HCT116 (cell line): ENCODE measurements around the gene SEMA6A. TPM values are rescaled to one million over a fixed set of nuclear protein-coding genes. Genes with fewer than 3 reads are reported as not detected.

Experiments used
- ATAC-seq: fragments of 200-7000 bp; cut with Tn5 transposase; 2 replicates; pipeline ENCODE4 v1.9.1; 2020; ENCODE audit warnings: mild to moderate bottlenecking, moderate library complexity
- BruUV-seq: library from RNA; stranded (reverse); fragments of 400-500 nt; replicated peaks from 2 replicates; lab custom pipeline; 2021; lab: Mats Ljungman, UMichigan
- CTCF ChIA-PET: fragments of 300-600 bp; sonication (Branson Sonifier 250); formaldehyde crosslinking; loops from one replicate; lab custom pipeline; 2021; ENCODE audit warnings: antibody characterized with exemption; lab: Charles Lee
- POLR2A ChIA-PET: fragments of 300-600, 350-600 bp; sonication (Branson Sonifier 250); formaldehyde crosslinking; loops from one replicate; lab custom pipeline; 2021; ENCODE audit warnings: antibody characterized with exemption; lab: Charles Lee
- RAD21 ChIA-PET, 2 experiments: fragments of 300-600 bp; sonication (Branson Sonifier 250); formaldehyde crosslinking; loops; one replicate each; lab custom pipeline; 2023; ENCODE audit warnings: low total read pairs in 2 of 2; ENCODE audit not compliant: uncharacterized antibody in 2 of 2, unreplicated experiment in 2 of 2, low non-redundant PET in 1 of 2; lab: Charles Lee
- DNase-seq: peaks from one replicate; pipeline ENCODE4 v3.0.0-alpha.2; 2010; ENCODE audit warnings: low read depth, low spot score
- H2AFZ ChIP-seq: fragments of 200-600 bp; shearing (Covaris generic), sonication (generic); 2 replicates; pipeline ENCODE4 v1.6.1; 2017; ENCODE audit warnings: low read depth, mixed run types, mixed read lengths, antibody characterized with exemption, low read length; ENCODE audit not compliant: poor library complexity, severe bottlenecking
- H3K27ac ChIP-seq: 2 replicates; pipeline ENCODE4 v1.5.1; 2012; ENCODE audit warnings: low read depth, low read length
- H3K27me3 ChIP-seq: fragments of 200-600 bp; sonication (generic); 2 replicates; pipeline ENCODE4 v1.6.1; 2016; ENCODE audit warnings: mixed run types, low read length, mixed read lengths; ENCODE audit not compliant: insufficient read depth
- H3K36me3 ChIP-seq, 2 experiments: fragments of 200-500 bp in 1 of 2; fragments of 200-600 bp in 1 of 2; sonication (Bioruptor generic) in 1 of 2; sonication (generic) in 1 of 2; 2 replicates each; pipeline versions ENCODE4 v1.5.1 to v1.6.1; 2014 to 2016; ENCODE audit warnings: low read length in 2 of 2, inconsistent platforms in 1 of 2, mixed read lengths in 1 of 2, mixed run types in 1 of 2; ENCODE audit not compliant: insufficient read depth in 2 of 2, control insufficient read depth in 1 of 2
- H3K4me1 ChIP-seq, 2 experiments: fragments of 200-600 bp in 1 of 2; sonication (generic) in 1 of 2; 2 replicates each; pipeline versions ENCODE4 v1.5.1 to v1.6.1; 2012 to 2017; ENCODE audit warnings: low read length in 2 of 2, inconsistent platforms in 1 of 2, mild to moderate bottlenecking in 1 of 2, mixed read lengths in 1 of 2, mixed run types in 1 of 2, moderate library complexity in 1 of 2; ENCODE audit not compliant: insufficient read depth in 2 of 2, control insufficient read depth in 1 of 2
- H3K4me2 ChIP-seq: fragments of 200-600 bp; sonication (generic); 2 replicates; pipeline ENCODE4 v1.6.1; 2017; ENCODE audit warnings: mixed run types, low read length, mixed read lengths
- H3K4me3 ChIP-seq, 2 experiments: fragments of 200-600 bp in 1 of 2; sonication (generic) in 1 of 2; replicated peaks in 1 of 2; 2 replicates each; pipeline ENCODE4 v1.5.1; 2011 to 2016; ENCODE audit warnings: low read length in 2 of 2, control low read depth in 1 of 2, low read depth in 1 of 2, mild to moderate bottlenecking in 1 of 2, mixed read lengths in 1 of 2, mixed run types in 1 of 2
- H3K79me2 ChIP-seq: fragments of 200-600 bp; sonication (generic); 2 replicates; pipeline ENCODE4 v1.6.1; 2017; ENCODE audit warnings: mild to moderate bottlenecking, mixed run types, low read length, moderate library complexity, mixed read lengths; ENCODE audit not compliant: insufficient read depth
- H3K9ac ChIP-seq: fragments of 200-600 bp; sonication (generic); 2 replicates; pipeline ENCODE4 v1.6.1; 2016; ENCODE audit warnings: low read length, mixed read lengths
- H3K9me2 ChIP-seq: fragments of 200-600 bp; sonication (generic), shearing (Covaris generic); 2 replicates; pipeline ENCODE4 v1.6.1; 2017; ENCODE audit warnings: mixed run types, mild to moderate bottlenecking, moderate library complexity; ENCODE audit not compliant: insufficient read depth
- H3K9me3 ChIP-seq, 2 experiments: fragments of 200-500 bp in 1 of 2; fragments of 200-600 bp in 1 of 2; sonication (Bioruptor generic) in 1 of 2; sonication (generic) in 1 of 2; 2 replicates each; pipeline ENCODE4 v1.6.1; 2014 to 2017; ENCODE audit warnings: low read length in 2 of 2, mixed read lengths in 2 of 2, inconsistent platforms in 1 of 2, low read depth in 1 of 2, mild to moderate bottlenecking in 1 of 2, mixed run types in 1 of 2, moderate library complexity in 1 of 2; ENCODE audit not compliant: control insufficient read depth in 1 of 2, insufficient read depth in 1 of 2
- H4K20me1 ChIP-seq: fragments of 200-600 bp; sonication (generic), shearing (Covaris generic); 2 replicates; pipeline ENCODE4 v1.6.1; 2017; ENCODE audit warnings: mixed run types, mild to moderate bottlenecking, moderate library complexity; ENCODE audit not compliant: insufficient read depth
- CBX3 ChIP-seq: IDR thresholded peaks from 2 replicates; pipeline ENCODE4 v1.6.1; 2012; ENCODE audit warnings: low read depth
- ELF1 ChIP-seq: IDR thresholded peaks from 2 replicates; pipeline ENCODE4 v1.6.1; 2012; ENCODE audit warnings: low read depth, borderline replicate concordance
- EZH2phosphoT487 ChIP-seq: fragments of 200-600 bp; IDR thresholded peaks from 2 replicates; pipeline ENCODE4 v1.6.1; 2018; ENCODE audit warnings: antibody characterized with exemption, borderline replicate concordance
- POLR2A ChIP-seq: IDR thresholded peaks from 2 replicates; pipeline ENCODE4 v1.7.0; 2011; ENCODE audit warnings: borderline replicate concordance; ENCODE audit not compliant: insufficient read depth, insufficient read length; ENCODE audit errors: extremely low read depth
- POLR2AphosphoS5 ChIP-seq: IDR thresholded peaks from 2 replicates; pipeline ENCODE4 v1.6.1; 2011; ENCODE audit warnings: mild to moderate bottlenecking, low read depth, low read length, moderate library complexity
- SP1 ChIP-seq: IDR thresholded peaks from 2 replicates; pipeline ENCODE4 v1.6.1; 2012; ENCODE audit warnings: low read depth
- ZNF274 ChIP-seq: fragments of 200-500 bp; sonication (Bioruptor generic); IDR thresholded peaks from 2 replicates; pipeline ENCODE4 v1.6.1; 2014; ENCODE audit warnings: mild to moderate bottlenecking, low read depth, low read length, inconsistent platforms
- intact Hi-C: fragments of 100-400 bp; cut with micrococcal nuclease; formaldehyde crosslinking; loops from 2 replicates; pipeline ENCODE4 v1.10.0; 2022
- total RNA-seq: library from RNA; stranded (reverse); gene quantifications from one replicate; pipeline ENCODE4 v1.2.1, GENCODE V29; 2021; ENCODE audit not compliant: unreplicated experiment
- TF ChIP-seq, protein P1 (sequence below), 3 experiments: fragments of 200-600 bp in 1 of 3; sonication (generic) in 1 of 3; IDR thresholded peaks in 2 of 3; conservative IDR thresholded peaks in 1 of 3; 2 replicates each; pipeline ENCODE4 v1.5.1; 2012 to 2017; ENCODE audit warnings: low read depth in 2 of 3, low read length in 2 of 3, antibody characterized with exemption in 1 of 3, borderline replicate concordance in 1 of 3, control low read depth in 1 of 3, mild to moderate bottlenecking in 1 of 3, mixed read lengths in 1 of 3, mixed run types in 1 of 3, moderate library complexity in 1 of 3; ENCODE audit not compliant: insufficient read depth in 1 of 3

SEMA6A gene
- total RNA-seq, 1 experiment from 2014 or later, result 6.7 TPM

DNA sequence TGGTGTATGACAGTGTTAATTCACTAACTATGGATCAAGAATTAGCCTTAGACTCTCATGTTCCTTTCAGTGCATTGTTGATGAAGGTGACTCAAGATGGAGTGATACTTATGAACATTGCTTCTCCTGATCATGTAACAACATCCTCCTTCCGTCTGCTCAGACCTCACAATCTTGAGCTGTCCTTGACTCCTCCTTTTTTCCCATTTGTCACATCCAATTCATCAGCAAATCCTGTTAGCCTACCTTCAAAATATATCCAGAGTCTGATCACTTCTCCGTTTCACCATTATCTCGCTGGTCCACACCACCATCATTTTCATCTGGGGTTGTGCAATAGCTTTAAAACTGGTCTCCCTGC, 9.2 kb upstream of the SEMA6A start:
- Histone ChIP-seq H3K9ac (no peak overlapping the region), H3K27me3 (no peaks in the 10 kb centered on the region), H3K4me1 (no peaks in the 10 kb centered on the region), H2AFZ (no peak overlapping the region), H3K4me3 (no peak overlapping the region), H3K4me2 (no peak overlapping the region), H3K9me2 (no peaks in the 10 kb centered on the region), H3K36me3 (no peaks in the 10 kb centered on the region), H3K79me2 (no peaks in the 10 kb centered on the region), H3K27ac (no peak overlapping the region), H3K9me3 (no peaks in the 10 kb centered on the region), H4K20me1 (no peaks in the 10 kb centered on the region)
- no TSS peak for BruUV-seq
- no peak for DNase-seq
- RAD21 ChIA-PET, result no interaction called here
- TF ChIP-seq EZH2phosphoT487 (no peak), CBX3 (no peak), POLR2AphosphoS5 (no peak), SP1 (no peak), ZNF274 (no peak), POLR2A (no peak), ELF1 (no peak)
- TF ChIP-seq, protein P1, sequence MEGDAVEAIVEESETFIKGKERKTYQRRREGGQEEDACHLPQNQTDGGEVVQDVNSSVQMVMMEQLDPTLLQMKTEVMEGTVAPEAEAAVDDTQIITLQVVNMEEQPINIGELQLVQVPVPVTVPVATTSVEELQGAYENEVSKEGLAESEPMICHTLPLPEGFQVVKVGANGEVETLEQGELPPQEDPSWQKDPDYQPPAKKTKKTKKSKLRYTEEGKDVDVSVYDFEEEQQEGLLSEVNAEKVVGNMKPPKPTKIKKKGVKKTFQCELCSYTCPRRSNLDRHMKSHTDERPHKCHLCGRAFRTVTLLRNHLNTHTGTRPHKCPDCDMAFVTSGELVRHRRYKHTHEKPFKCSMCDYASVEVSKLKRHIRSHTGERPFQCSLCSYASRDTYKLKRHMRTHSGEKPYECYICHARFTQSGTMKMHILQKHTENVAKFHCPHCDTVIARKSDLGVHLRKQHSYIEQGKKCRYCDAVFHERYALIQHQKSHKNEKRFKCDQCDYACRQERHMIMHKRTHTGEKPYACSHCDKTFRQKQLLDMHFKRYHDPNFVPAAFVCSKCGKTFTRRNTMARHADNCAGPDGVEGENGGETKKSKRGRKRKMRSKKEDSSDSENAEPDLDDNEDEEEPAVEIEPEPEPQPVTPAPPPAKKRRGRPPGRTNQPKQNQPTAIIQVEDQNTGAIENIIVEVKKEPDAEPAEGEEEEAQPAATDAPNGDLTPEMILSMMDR (IDR thresholded peaks at IDR 0.05 in 2 of 3, conservative IDR thresholded peaks at IDR 0.05 in 1 of 3; ENCODE audit: borderline replicate concordance in 1 of 3, insufficient read depth in 1 of 3, low read depth in 2 of 3, low read length in 2 of 3), result no peak
- no peak for ATAC-seq
- CTCF ChIA-PET, result no interaction called here
- intact Hi-C loops, result no loop called here
- POLR2A ChIA-PET, result no interaction called here
